ENCODE data around the gene CACNA1B. TPM values are rescaled to one million over a fixed set of nuclear protein-coding genes. Genes with fewer than 3 reads are reported as not detected.

The CACNA1B gene
- polyA plus RNA-seq, 1 experiment, result 0.01 TPM

DNA sequence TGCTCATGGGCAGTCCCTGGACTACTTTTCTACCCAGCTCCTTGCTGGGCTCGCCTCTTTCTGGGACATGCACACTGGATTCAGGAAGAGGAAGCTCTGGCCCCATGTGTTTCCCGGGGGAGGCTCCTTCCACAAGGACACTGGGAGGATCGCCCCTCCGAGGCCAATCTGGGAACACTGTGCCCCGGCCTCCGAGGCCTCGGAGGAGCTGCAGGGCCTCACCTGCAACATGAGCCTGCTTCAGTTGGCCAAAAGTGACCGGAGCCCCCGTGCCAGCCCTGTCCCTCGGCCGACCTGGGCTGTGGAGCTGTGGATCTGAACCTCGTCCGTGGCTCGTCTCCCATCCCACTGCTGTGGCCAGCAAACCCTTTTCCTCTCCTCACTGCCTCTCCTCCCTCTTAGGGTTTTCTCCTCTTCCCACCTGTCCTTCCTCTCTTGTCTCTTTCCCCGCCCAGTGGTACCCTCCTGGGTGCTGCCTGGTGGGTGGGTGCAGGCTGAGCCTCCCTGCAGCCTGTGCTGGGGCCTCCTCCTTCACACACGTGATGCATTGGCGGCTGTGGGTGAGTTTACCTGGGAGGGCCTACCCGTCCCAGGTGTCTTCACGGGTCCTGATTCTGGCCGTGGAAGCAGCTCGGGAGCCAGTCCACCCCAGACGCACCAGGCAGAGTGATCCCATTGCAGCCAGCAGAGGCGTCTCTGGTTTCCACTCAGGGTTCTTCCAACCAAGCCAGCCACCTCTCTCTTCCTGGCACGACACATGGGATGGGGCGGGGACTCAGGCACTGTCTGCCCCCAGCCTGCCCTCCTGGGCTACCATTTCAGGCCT is 241.8 kb downstream of the CACNA1B start:
- TF ChIP-seq, protein P1, sequence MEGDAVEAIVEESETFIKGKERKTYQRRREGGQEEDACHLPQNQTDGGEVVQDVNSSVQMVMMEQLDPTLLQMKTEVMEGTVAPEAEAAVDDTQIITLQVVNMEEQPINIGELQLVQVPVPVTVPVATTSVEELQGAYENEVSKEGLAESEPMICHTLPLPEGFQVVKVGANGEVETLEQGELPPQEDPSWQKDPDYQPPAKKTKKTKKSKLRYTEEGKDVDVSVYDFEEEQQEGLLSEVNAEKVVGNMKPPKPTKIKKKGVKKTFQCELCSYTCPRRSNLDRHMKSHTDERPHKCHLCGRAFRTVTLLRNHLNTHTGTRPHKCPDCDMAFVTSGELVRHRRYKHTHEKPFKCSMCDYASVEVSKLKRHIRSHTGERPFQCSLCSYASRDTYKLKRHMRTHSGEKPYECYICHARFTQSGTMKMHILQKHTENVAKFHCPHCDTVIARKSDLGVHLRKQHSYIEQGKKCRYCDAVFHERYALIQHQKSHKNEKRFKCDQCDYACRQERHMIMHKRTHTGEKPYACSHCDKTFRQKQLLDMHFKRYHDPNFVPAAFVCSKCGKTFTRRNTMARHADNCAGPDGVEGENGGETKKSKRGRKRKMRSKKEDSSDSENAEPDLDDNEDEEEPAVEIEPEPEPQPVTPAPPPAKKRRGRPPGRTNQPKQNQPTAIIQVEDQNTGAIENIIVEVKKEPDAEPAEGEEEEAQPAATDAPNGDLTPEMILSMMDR (IDR thresholded peaks at IDR 0.05; ENCODE audit: insufficient read depth, low read depth, low read length), result no peak

DNA sequence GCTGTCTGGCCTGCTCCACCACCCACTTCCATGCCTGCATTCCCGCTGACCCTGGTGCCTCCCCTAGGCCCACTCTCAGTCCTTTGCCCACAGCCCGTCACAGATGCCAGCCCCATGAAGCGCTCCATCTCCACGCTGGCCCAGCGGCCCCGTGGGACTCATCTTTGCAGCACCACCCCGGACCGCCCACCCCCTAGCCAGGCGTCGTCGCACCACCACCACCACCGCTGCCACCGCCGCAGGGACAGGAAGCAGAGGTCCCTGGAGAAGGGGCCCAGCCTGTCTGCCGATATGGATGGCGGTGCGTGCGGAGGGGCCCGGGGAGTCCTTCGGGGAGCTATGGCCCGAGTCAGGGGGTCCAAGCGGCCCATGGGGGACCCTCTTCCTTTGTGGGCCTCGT is 242.5 kb downstream of the CACNA1B start:
- TF ChIP-seq, protein P1 (IDR thresholded peaks at IDR 0.05; ENCODE audit: insufficient read depth, low read depth, low read length), result no peak
- POLR2A ChIA-PET, result no interaction called here
- no peaks in the 10 kb centered on the region for H3K27me3 ChIP-seq (ENCODE audit: control insufficient read depth, insufficient read depth, low read length)
- H3K4me3 ChIP-seq (ENCODE audit: low read depth, low read length), result no peak overlapping the region
- H3K36me3 ChIP-seq (ENCODE audit: control insufficient read depth, insufficient read depth, low read length), result no peaks in the 10 kb centered on the region
- DNase-seq (ENCODE audit: low read depth), result no peak
- CTCF ChIA-PET, result no interaction called here

More for the DNA sequence above, 241.8 kb downstream of the CACNA1B start:
- H3K27me3 ChIP-seq (ENCODE audit: control insufficient read depth, insufficient read depth, low read length), result no peaks in the 10 kb centered on the region
- no peak for DNase-seq (ENCODE audit: low read depth)
- CTCF ChIA-PET, result no interaction called here
- H3K4me3 ChIP-seq (ENCODE audit: low read depth, low read length), result no peak overlapping the region
- POLR2A ChIA-PET, result no interaction called here
- H3K36me3 ChIP-seq (ENCODE audit: control insufficient read depth, insufficient read depth, low read length), result no peaks in the 10 kb centered on the region

DNA sequence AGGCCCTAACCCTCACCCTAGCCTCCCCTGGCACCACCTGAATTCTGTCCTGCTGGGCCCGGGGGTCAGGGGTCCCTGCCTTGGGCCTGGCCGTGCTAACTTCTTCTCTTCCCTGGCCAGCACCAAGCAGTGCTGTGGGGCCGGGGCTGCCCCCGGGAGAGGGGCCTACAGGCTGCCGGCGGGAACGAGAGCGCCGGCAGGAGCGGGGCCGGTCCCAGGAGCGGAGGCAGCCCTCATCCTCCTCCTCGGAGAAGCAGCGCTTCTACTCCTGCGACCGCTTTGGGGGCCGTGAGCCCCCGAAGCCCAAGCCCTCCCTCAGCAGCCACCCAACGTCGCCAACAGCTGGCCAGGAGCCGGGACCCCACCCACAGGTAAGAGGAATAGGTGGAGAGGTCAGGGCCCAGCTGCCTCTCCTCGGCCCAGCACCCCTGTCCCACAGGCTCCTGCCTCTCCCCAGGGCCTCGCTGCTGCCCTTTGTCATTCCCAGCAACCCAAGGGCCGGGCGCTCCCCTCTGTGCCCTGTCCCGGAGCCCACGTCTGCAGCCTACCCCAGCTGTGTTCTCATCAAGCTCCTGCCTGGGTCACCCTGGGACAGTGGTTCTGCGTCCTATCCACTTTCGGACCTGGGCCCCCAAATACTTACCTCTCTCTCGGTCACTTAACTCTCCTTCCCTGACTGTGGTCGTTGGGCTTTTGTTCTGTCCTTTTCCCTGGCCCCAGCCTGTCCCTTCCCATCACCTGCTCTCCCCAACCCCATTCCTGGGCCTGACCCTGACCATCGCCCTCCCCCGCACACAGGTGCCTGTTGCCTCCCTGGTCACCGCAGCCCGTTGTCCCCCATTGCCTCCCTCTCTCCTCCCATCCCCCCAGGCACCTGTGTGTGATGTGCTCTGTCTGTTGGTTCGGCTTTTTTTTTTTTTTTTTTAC is 243.2 kb downstream of the CACNA1B start:
- TF ChIP-seq, protein P1 (IDR thresholded peaks at IDR 0.05; ENCODE audit: insufficient read depth, low read depth, low read length), result no peak
- Histone ChIP-seq H3K4me3 (ENCODE audit: low read depth, low read length) (no peak overlapping the region), H3K27me3 (ENCODE audit: control insufficient read depth, insufficient read depth, low read length) (no peaks in the 10 kb centered on the region), H3K36me3 (ENCODE audit: control insufficient read depth, insufficient read depth, low read length) (no peaks in the 10 kb centered on the region)
- ChIA-PET CTCF (no interaction called here), POLR2A (no interaction called here)
- DNase-seq (ENCODE audit: low read depth), result no peak

DNA sequence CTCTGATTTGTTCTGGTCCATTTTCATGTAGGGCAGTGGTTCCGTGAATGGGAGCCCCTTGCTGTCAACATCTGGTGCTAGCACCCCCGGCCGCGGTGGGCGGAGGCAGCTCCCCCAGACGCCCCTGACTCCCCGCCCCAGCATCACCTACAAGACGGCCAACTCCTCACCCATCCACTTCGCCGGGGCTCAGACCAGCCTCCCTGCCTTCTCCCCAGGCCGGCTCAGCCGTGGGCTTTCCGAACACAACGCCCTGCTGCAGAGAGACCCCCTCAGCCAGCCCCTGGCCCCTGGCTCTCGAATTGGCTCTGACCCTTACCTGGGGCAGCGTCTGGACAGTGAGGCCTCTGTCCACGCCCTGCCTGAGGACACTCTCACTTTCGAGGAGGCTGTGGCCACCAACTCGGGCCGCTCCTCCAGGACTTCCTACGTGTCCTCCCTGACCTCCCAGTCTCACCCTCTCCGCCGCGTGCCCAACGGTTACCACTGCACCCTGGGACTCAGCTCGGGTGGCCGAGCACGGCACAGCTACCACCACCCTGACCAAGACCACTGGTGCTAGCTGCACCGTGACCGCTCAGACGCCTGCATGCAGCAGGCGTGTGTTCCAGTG is 244.0 kb downstream of the CACNA1B start:
- H3K27me3 ChIP-seq (ENCODE audit: control insufficient read depth, insufficient read depth, low read length), result no peaks in the 10 kb centered on the region
- ChIA-PET POLR2A (no interaction called here), CTCF (no interaction called here)
- no peaks in the 10 kb centered on the region for H3K36me3 ChIP-seq (ENCODE audit: control insufficient read depth, insufficient read depth, low read length)
- TF ChIP-seq, protein P1 (IDR thresholded peaks at IDR 0.05; ENCODE audit: insufficient read depth, low read depth, low read length), result no peak
- no peak for DNase-seq (ENCODE audit: low read depth)
- H3K4me3 ChIP-seq (ENCODE audit: low read depth, low read length), result no peak overlapping the region

DNA sequence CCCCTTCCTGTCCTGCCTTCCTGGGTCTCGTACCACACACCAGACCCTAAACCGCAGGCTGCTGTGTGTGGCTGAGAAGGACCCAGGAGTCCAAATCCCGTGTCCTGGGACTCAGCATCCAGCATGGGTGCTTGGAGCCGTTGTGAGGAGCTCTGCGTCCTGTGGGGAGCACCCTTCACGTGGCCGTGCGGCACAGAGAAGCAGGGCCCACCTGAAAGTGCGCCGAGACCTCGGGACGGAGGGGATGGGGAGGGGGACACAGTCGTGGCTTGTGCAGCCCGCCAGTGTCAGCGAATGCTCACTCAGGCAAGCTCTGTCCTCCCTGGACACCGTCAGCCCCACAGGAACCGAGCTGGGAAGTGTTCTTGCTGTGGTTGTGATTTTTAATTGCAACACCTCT is 244.6 kb downstream of the CACNA1B start:
- no peaks in the 10 kb centered on the region for H3K36me3 ChIP-seq (ENCODE audit: control insufficient read depth, insufficient read depth, low read length)
- TF ChIP-seq, protein P1 (IDR thresholded peaks at IDR 0.05; ENCODE audit: insufficient read depth, low read depth, low read length), result no peak
- ChIA-PET CTCF (no interaction called here), POLR2A (no interaction called here)
- no peak overlapping the region for H3K4me3 ChIP-seq (ENCODE audit: low read depth, low read length)
- DNase-seq (ENCODE audit: low read depth), result no peak
- no peaks in the 10 kb centered on the region for H3K27me3 ChIP-seq (ENCODE audit: control insufficient read depth, insufficient read depth, low read length)
